H1 (cell line): ENCODE results near the gene ZNF91. TPM values are rescaled to one million over a fixed set of nuclear protein-coding genes. Genes with fewer than 3 reads are reported as not detected.
A peak's percentile ranks its signal among the peaks of the same experiment; 100 is the strongest.

Experiments used
- CTCF ChIA-PET: fragments of 300-600 bp; sonication (Branson Sonifier 250); formaldehyde crosslinking; loops from one replicate; lab custom pipeline; 2021; ENCODE audit not compliant: partially characterized antibody; lab: Charles Lee
- POLR2A ChIA-PET: fragments of 300-600 bp; sonication (Branson Sonifier 250); formaldehyde crosslinking; loops from one replicate; lab custom pipeline; 2021; ENCODE audit warnings: inconsistent platforms; ENCODE audit not compliant: partially characterized antibody; lab: Charles Lee
- DNase-seq, 2 experiments: peaks; one replicate each; pipeline versions ENCODE4 v3.0.0 to v3.0.0-alpha.2; 2010 to 2022; ENCODE audit warnings: low spot score in 2 of 2, low read depth in 1 of 2, mixed read lengths in 1 of 2
- FAIRE-seq: peaks from 2 replicates; lab custom pipeline; 2011; peaks lifted over from hg19 to GRCh38; lab: Jason Lieb, UNC
- H2AFZ ChIP-seq: 2 replicates; pipeline ENCODE4 v1.8.1; 2012; ENCODE audit warnings: low read length, inconsistent platforms
- H2AK5ac ChIP-seq: 2 replicates; pipeline ENCODE4 v1.6.1; 2013; ENCODE audit warnings: low read depth, low read length
- H2BK120ac ChIP-seq: replicated peaks from 2 replicates; pipeline ENCODE3; 2013; ENCODE audit warnings: low read depth, low read length, inconsistent platforms
- H2BK12ac ChIP-seq: 2 replicates; pipeline ENCODE4 v1.6.1; 2013; ENCODE audit warnings: low read depth, low read length
- H2BK15ac ChIP-seq: 2 replicates; pipeline ENCODE4 v1.6.1; 2013; ENCODE audit warnings: low read length
- H2BK20ac ChIP-seq: 2 replicates; pipeline ENCODE4 v1.6.1; 2013; ENCODE audit warnings: low read length
- H2BK5ac ChIP-seq: 2 replicates; pipeline ENCODE4 v1.6.1; 2013; ENCODE audit warnings: low read depth, low read length
- H3K14ac ChIP-seq: 2 replicates; pipeline ENCODE4 v1.6.1; 2013; ENCODE audit warnings: inconsistent platforms; ENCODE audit not compliant: insufficient read length
- H3K18ac ChIP-seq: 2 replicates; pipeline ENCODE4 v1.6.1; 2013; ENCODE audit warnings: low read length; ENCODE audit errors: extremely low read depth
- H3K23ac ChIP-seq: 2 replicates; pipeline ENCODE4 v1.6.1; 2013; ENCODE audit warnings: inconsistent platforms; ENCODE audit not compliant: insufficient read length
- H3K23me2 ChIP-seq: 2 replicates; pipeline ENCODE4 v1.6.1; 2013; ENCODE audit warnings: low read depth, low read length
- H3K27ac ChIP-seq: 2 replicates; pipeline ENCODE4 v1.6.1; 2011; ENCODE audit warnings: low read depth, low read length, inconsistent platforms
- H3K27me3 ChIP-seq, 4 experiments: replicated peaks in 1 of 4; 1 replicate in 1 of 4; 2 replicates in 3 of 4; pipeline versions ENCODE4 v1.6.1 to v1.8.1; 2011 to 2013; ENCODE audit warnings: low read length in 3 of 4, mild to moderate bottlenecking in 3 of 4, inconsistent platforms in 2 of 4, mixed read lengths in 2 of 4, moderate library complexity in 1 of 4; ENCODE audit not compliant: control insufficient read depth in 3 of 4, insufficient read depth in 3 of 4; ENCODE audit errors: extremely low read depth in 1 of 4
- H3K36me3 ChIP-seq, 4 experiments: 2 replicates each; pipeline versions ENCODE4 v1.6.1 to v1.8.1; 2011 to 2013; ENCODE audit warnings: mild to moderate bottlenecking in 4 of 4, low read length in 3 of 4, moderate library complexity in 2 of 4, control low read depth in 1 of 4, inconsistent platforms in 1 of 4; ENCODE audit not compliant: insufficient read depth in 4 of 4, control insufficient read depth in 2 of 4
- H3K4ac ChIP-seq: replicated peaks from 2 replicates; pipeline ENCODE3; 2013; ENCODE audit warnings: low read length, low read depth, mixed read lengths, inconsistent platforms; ENCODE audit not compliant: insufficient read length
- H3K4me1 ChIP-seq, 4 experiments: replicated peaks in 1 of 4; 1 replicate in 1 of 4; 2 replicates in 3 of 4; pipeline versions ENCODE4 v1.6.1 to v1.8.1; 2011 to 2013; ENCODE audit warnings: low read length in 3 of 4, inconsistent platforms in 2 of 4, mixed read lengths in 1 of 4; ENCODE audit not compliant: insufficient read depth in 4 of 4, control insufficient read depth in 3 of 4
- H3K4me2 ChIP-seq, 2 experiments: 2 replicates each; pipeline versions ENCODE4 v1.6.1 to v1.8.1; 2011 to 2013; ENCODE audit warnings: low read depth in 2 of 2, low read length in 2 of 2, control low read depth in 1 of 2, inconsistent platforms in 1 of 2, mild to moderate bottlenecking in 1 of 2; ENCODE audit not compliant: insufficient read depth in 1 of 2
- H3K4me3 ChIP-seq, 4 experiments: fragments of 200-600, 300-600 bp in 1 of 4; sonication (generic), shearing (Covaris generic), sonication (Bioruptor Twin) in 1 of 4; 2 replicates each; pipeline versions ENCODE4 v1.5.1 to v1.8.1; 2011 to 2016; ENCODE audit warnings: low read length in 4 of 4, low read depth in 3 of 4, control low read depth in 2 of 4, inconsistent platforms in 2 of 4, mild to moderate bottlenecking in 2 of 4, mixed read lengths in 1 of 4, moderate library complexity in 1 of 4; ENCODE audit not compliant: insufficient read depth in 2 of 4; ENCODE audit errors: extremely low read depth in 1 of 4
- H3K56ac ChIP-seq: replicated peaks from 2 replicates; pipeline ENCODE3; 2013; ENCODE audit warnings: low read depth, mild to moderate bottlenecking, mixed read lengths, low read length, inconsistent platforms; ENCODE audit not compliant: insufficient read length
- H3K79me1 ChIP-seq: 2 replicates; pipeline ENCODE4 v1.6.1; 2013; ENCODE audit warnings: low read depth, low read length, control low read depth
- H3K79me2 ChIP-seq, 2 experiments: 2 replicates each; pipeline versions ENCODE4 v1.6.1 to v1.8.1; 2012 to 2013; ENCODE audit warnings: low read length in 2 of 2, mild to moderate bottlenecking in 2 of 2, inconsistent platforms in 1 of 2; ENCODE audit not compliant: insufficient read depth in 2 of 2, control insufficient read depth in 1 of 2
- H3K9ac ChIP-seq, 4 experiments: replicated peaks in 1 of 4; 1 replicate in 1 of 4; 2 replicates in 3 of 4; pipeline versions ENCODE4 v1.6.1 to v1.8.1; 2011 to 2013; ENCODE audit warnings: low read depth in 3 of 4, low read length in 3 of 4, control low read depth in 2 of 4, mild to moderate bottlenecking in 2 of 4, moderate library complexity in 2 of 4, inconsistent platforms in 1 of 4; ENCODE audit errors: extremely low read depth in 1 of 4
- H3K9me3 ChIP-seq, 2 experiments: 2 replicates each; pipeline versions ENCODE4 v1.6.1 to v1.8.1; 2012 to 2013; ENCODE audit warnings: mild to moderate bottlenecking in 2 of 2, moderate library complexity in 2 of 2, control low read depth in 1 of 2, inconsistent platforms in 1 of 2, low read depth in 1 of 2, low read length in 1 of 2, mixed read lengths in 1 of 2; ENCODE audit not compliant: insufficient read depth in 2 of 2
- H4K20me1 ChIP-seq, 2 experiments: replicated peaks in 1 of 2; 2 replicates each; pipeline versions ENCODE3 to v1.8.1; 2011 to 2013; ENCODE audit warnings: inconsistent platforms in 2 of 2, low read length in 2 of 2, mild to moderate bottlenecking in 1 of 2; ENCODE audit not compliant: insufficient read depth in 2 of 2, control insufficient read depth in 1 of 2
- H4K5ac ChIP-seq: 2 replicates; pipeline ENCODE4 v1.6.1; 2013; ENCODE audit warnings: low read length, low read depth, mixed read lengths, inconsistent platforms; ENCODE audit not compliant: insufficient read length
- H4K8ac ChIP-seq: 2 replicates; pipeline ENCODE4 v1.8.0; 2013; ENCODE audit warnings: mild to moderate bottlenecking, moderate library complexity, low read length, inconsistent platforms; ENCODE audit not compliant: insufficient read depth; ENCODE audit errors: extremely low read depth
- H4K91ac ChIP-seq: replicated peaks from 2 replicates; pipeline ENCODE3; 2013; ENCODE audit warnings: low read length, mixed read lengths, inconsistent platforms; ENCODE audit not compliant: insufficient read length
- BCL11A ChIP-seq, 2 experiments: IDR thresholded peaks; one replicate each; pipeline ENCODE4 v1.6.1; 2011; ENCODE audit warnings: low read depth in 2 of 2, low read length in 2 of 2, mild to moderate bottlenecking in 2 of 2
- EZH2 ChIP-seq: fragments of 200-600 bp; sonication (generic); IDR thresholded peaks from 2 replicates; pipeline ENCODE4 v1.7.1; 2012; ENCODE audit warnings: low read depth, mild to moderate bottlenecking, moderate library complexity, low read length, inconsistent platforms; ENCODE audit not compliant: severe bottlenecking
- NRF1 ChIP-seq: IDR thresholded peaks from 2 replicates; pipeline ENCODE4 v1.6.1; 2011; ENCODE audit warnings: mild to moderate bottlenecking, low read depth, low read length, improper control_type of control experiment
- RFX5 ChIP-seq: IDR thresholded peaks from 2 replicates; pipeline ENCODE4 v1.6.1; 2011; ENCODE audit warnings: low read depth, low read length, improper control_type of control experiment, borderline replicate concordance
- SIRT6 ChIP-seq: IDR thresholded peaks from one replicate; pipeline ENCODE4 v1.7.1; 2012; ENCODE audit warnings: low read length, inconsistent platforms
- TBP ChIP-seq: IDR thresholded peaks from 2 replicates; pipeline ENCODE4 v1.6.1; 2011; ENCODE audit warnings: low read depth, low read length, improper control_type of control experiment
- WGBS, 2 experiments: shearing (Covaris generic) in 1 of 2; methylation state at CpG; one replicate each; pipeline versions ENCODE4 v1.1.6 to v1.1.7; 2013 to 2015; ENCODE audit warnings: low lambda C conversion rate in 2 of 2, mixed read lengths in 2 of 2, inconsistent platforms in 1 of 2, low coverage in 1 of 2, missing lambda C conversion rate in 1 of 2; ENCODE audit not compliant: insufficient replicate concordance in 2 of 2, insufficient coverage in 1 of 2, insufficient read length in 1 of 2; ENCODE audit errors: extremely low coverage in 1 of 2, missing lambda C conversion rate in 1 of 2; 5-methylcytosine and 5-hydroxymethylcytosine counted together
- polyA plus RNA-seq, 7 experiments: library from polyadenylated mRNA; depleted of rRNA in 3 of 7; stranded (reverse) in 5 of 7; unstranded in 2 of 7; fragments of >200 nt in 5 of 7; fragments of 200-250 nt in 2 of 7; gene quantifications; 1 replicate in 5 of 7; 2 replicates in 1 of 7; 4 replicates in 1 of 7; pipeline versions ENCODE4 v1.2.1 to v1.2.3, GENCODE V29; 2011 to 2013; ENCODE audit warnings: missing spikeins in 2 of 7, mixed read lengths in 2 of 7
- total RNA-seq: library from RNA; stranded (reverse); fragmentation: NEBNext Ultra II Directional; extraction: Animal tissue kit (Norgen Biotek cat#: 25700); gene quantifications from 2 replicates; pipeline ENCODE4 v1.2.1, GENCODE V29; 2021
- TF ChIP-seq, protein P1 (sequence below), 3 experiments: IDR thresholded peaks; 1 replicate in 2 of 3; 2 replicates in 1 of 3; pipeline versions ENCODE4 v1.5.1 to v1.6.1; 2011; ENCODE audit warnings: low read length in 3 of 3, mild to moderate bottlenecking in 3 of 3, inconsistent platforms in 2 of 3, low read depth in 1 of 3, moderate library complexity in 1 of 3; ENCODE audit not compliant: insufficient read depth in 1 of 3; ENCODE audit errors: control extremely low read depth in 1 of 3
- TF ChIP-seq, protein P2 (sequence below): IDR thresholded peaks from 2 replicates; pipeline ENCODE4 v1.6.1; 2011; ENCODE audit warnings: low read length, improper control_type of control experiment

The ZNF91 gene
- total and polyA plus RNA-seq, 2 of the 8 experiments (the other 6 are each of a cell fraction or from before 2014, with no cell fraction given): 16.5 to 35.1 TPM

DNA sequence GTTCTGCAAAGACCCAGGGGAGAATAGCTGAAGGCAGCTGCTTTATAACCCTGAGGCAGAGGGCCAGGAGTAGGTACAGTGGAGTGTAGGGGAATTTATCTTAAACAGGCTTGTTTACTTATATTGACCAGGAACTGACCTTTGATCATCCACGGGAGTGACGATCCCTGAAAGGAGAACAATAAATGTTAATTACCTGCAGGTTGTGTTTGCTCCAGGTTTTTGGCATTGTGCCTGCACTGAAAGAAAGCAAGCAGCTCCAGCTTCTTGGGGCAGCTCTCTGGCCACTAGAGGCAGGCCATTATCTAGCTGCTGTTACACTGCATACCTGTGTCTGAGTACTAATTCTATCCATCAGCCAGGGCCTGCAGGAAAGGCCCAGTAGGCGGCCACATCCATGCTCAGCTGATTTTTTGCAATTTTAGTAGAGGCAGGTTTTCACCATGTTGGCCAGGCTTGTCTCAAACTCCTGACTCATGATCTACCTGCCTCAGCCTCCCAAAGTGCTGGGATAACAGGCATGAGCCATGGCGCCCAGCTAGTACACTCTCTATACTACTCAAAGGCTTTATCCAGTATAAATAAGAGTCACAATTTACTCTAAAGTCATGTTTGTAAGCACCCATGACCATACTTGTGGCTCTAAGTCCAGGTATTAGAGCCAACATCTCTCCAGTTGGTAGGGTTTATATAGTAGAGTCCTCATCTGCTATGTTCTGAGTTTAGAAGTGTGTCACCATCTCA, 8.5 kb upstream of the ZNF91 start:
- Histone ChIP-seq H2BK12ac (no peak overlapping the region), H3K4ac (no peak overlapping the region), H4K8ac (no peak overlapping the region), H2BK15ac (no peak overlapping the region), H2AFZ (no peak overlapping the region), H3K79me1 (peaks cover 6% of the 10 kb centered on the region; the same call in 1 of the 2 replicates), H3K56ac (no peak overlapping the region), H3K4me3 (no peak overlapping the region), H3K79me2 (peaks cover 0 to 34% of the 10 kb centered on the region in 2 experiments; a peak in 3 of 4 replicates), H2AK5ac (no peak overlapping the region), H3K18ac (no peak overlapping the region), H4K20me1 (peaks cover 1 to 4% of the 10 kb centered on the region in 2 experiments), H3K23me2 (no peaks in the 10 kb centered on the region), H3K14ac (no peak overlapping the region), H3K27me3 (no peaks in the 10 kb centered on the region), H3K36me3 (peaks cover 8 to 62% (median 49%) of the 10 kb centered on the region in 4 experiments), H4K91ac (no peak overlapping the region), H3K4me2 (no peak overlapping the region), H2BK5ac (no peak overlapping the region), H3K9ac (no peak overlapping the region), H3K27ac (no peak overlapping the region), H2BK120ac (no peak overlapping the region), H3K4me1 (no peaks in the 10 kb centered on the region), H3K9me3 (no peaks in the 10 kb centered on the region), H2BK20ac (no peak overlapping the region), H4K5ac (no peak overlapping the region), H3K23ac (no peak overlapping the region)
- ChIA-PET CTCF (interaction anchor here (0.8 to 2.3 kb wide), 4 partner anchors 8 to 414 kb away, joined by 3 to 5 read pairs (median 4); partner anchors contain the start of gene ZNF91), POLR2A (interaction anchor here (0.7 to 1.7 kb wide), 4 partner anchors 8 to 630 kb away, joined by 3 to 6 read pairs (median 4); partner anchors contain the start of gene ZNF91)
- WGBS, 2 experiments: 89% methylated on average over 4 of the region's 4 CpGs; no CpG with 5 or more reads in 1 of the 2 experiments
- FAIRE-seq (no peak), DNase-seq (no peak)
- TF ChIP-seq EZH2 (no peak), SIRT6 (no peak), TBP (no peak), BCL11A (IDR thresholded peaks at IDR 0.05; ENCODE audit: low read depth in 2 of 2, low read length in 2 of 2) (no peak), NRF1 (no peak), RFX5 (no peak)
- TF ChIP-seq, protein P1, sequence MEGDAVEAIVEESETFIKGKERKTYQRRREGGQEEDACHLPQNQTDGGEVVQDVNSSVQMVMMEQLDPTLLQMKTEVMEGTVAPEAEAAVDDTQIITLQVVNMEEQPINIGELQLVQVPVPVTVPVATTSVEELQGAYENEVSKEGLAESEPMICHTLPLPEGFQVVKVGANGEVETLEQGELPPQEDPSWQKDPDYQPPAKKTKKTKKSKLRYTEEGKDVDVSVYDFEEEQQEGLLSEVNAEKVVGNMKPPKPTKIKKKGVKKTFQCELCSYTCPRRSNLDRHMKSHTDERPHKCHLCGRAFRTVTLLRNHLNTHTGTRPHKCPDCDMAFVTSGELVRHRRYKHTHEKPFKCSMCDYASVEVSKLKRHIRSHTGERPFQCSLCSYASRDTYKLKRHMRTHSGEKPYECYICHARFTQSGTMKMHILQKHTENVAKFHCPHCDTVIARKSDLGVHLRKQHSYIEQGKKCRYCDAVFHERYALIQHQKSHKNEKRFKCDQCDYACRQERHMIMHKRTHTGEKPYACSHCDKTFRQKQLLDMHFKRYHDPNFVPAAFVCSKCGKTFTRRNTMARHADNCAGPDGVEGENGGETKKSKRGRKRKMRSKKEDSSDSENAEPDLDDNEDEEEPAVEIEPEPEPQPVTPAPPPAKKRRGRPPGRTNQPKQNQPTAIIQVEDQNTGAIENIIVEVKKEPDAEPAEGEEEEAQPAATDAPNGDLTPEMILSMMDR (IDR thresholded peaks at IDR 0.05; ENCODE audit: control extremely low read depth in 1 of 3, insufficient read depth in 1 of 3, low read depth in 1 of 3, low read length in 3 of 3): peak in 2 of 3 experiments; percentile 35 to 38; a peak in 2 of 4 replicates
- TF ChIP-seq, protein P2, sequence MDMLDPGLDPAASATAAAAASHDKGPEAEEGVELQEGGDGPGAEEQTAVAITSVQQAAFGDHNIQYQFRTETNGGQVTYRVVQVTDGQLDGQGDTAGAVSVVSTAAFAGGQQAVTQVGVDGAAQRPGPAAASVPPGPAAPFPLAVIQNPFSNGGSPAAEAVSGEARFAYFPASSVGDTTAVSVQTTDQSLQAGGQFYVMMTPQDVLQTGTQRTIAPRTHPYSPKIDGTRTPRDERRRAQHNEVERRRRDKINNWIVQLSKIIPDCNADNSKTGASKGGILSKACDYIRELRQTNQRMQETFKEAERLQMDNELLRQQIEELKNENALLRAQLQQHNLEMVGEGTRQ: no peak
